GM23338 (cell line): ENCODE measurements around the gene ROBO1. TPM values are rescaled to one million over a fixed set of nuclear protein-coding genes. Genes with fewer than 3 reads are reported as not detected.

Source experiments
- ATAC-seq: fragments of 200-7000 bp; cut with Tn5 transposase; 3 replicates; pipeline ENCODE4 v1.9.1; 2020
- DNase-seq: peaks from one replicate; pipeline ENCODE4 v3.0.0-alpha.2; 2015; ENCODE audit warnings: low spot score
- H2AFZ ChIP-seq: fragments of 200-600 bp; sonication (generic); 2 replicates; pipeline ENCODE4 v1.8.0; 2016; ENCODE audit warnings: antibody characterized with exemption, mild to moderate bottlenecking, moderate library complexity
- H3F3A ChIP-seq: fragments of 200-600 bp; sonication (generic); replicated peaks from 2 replicates; pipeline ENCODE4 v1.8.0; 2017; ENCODE audit warnings: antibody characterized with exemption, mixed run types, low read depth
- H3K27ac ChIP-seq: fragments of 200-600 bp; sonication (generic); 2 replicates; pipeline ENCODE4 v1.6.1; 2016; ENCODE audit warnings: low read depth
- H3K27me3 ChIP-seq: fragments of 200-600 bp; sonication (generic); 2 replicates; pipeline ENCODE4 v1.8.0; 2016; ENCODE audit warnings: mild to moderate bottlenecking, mixed run types, moderate library complexity; ENCODE audit not compliant: insufficient read depth
- H3K36me3 ChIP-seq: fragments of 200-600 bp; sonication (generic); 2 replicates; pipeline ENCODE4 v1.8.0; 2016; ENCODE audit warnings: mild to moderate bottlenecking; ENCODE audit not compliant: insufficient read depth
- H3K4me1 ChIP-seq: fragments of 200-600 bp; sonication (generic); 2 replicates; pipeline ENCODE4 v1.8.0; 2016; ENCODE audit warnings: mild to moderate bottlenecking, moderate library complexity; ENCODE audit not compliant: insufficient read depth
- H3K4me2 ChIP-seq: fragments of 200-600 bp; sonication (generic); 2 replicates; pipeline ENCODE4 v1.7.1; 2017; ENCODE audit warnings: mixed run types
- H3K4me3 ChIP-seq: fragments of 200-600 bp; sonication (generic); 2 replicates; pipeline ENCODE4 v1.6.1; 2016; ENCODE audit warnings: mixed run types
- H3K79me2 ChIP-seq: fragments of 200-600 bp; sonication (generic); replicated peaks from 2 replicates; pipeline ENCODE4 v1.8.0; 2017; ENCODE audit warnings: mild to moderate bottlenecking; ENCODE audit not compliant: insufficient read depth
- H3K9me2 ChIP-seq: fragments of 200-600 bp; sonication (generic); 2 replicates; pipeline ENCODE4 v1.8.0; 2017; ENCODE audit not compliant: insufficient read depth
- H4K20me1 ChIP-seq: fragments of 200-600 bp; sonication (generic); replicated peaks from 2 replicates; pipeline ENCODE4 v1.8.0; 2017; ENCODE audit warnings: mild to moderate bottlenecking; ENCODE audit not compliant: insufficient read depth
- H3K27ac Mint-ChIP-seq: 2 replicates; pipeline ENCODE4 v1.8.0; 2020; ENCODE audit warnings: inconsistent platforms, mild to moderate bottlenecking, moderate library complexity, mixed read lengths
- H3K27me3 Mint-ChIP-seq: 3 replicates; pipeline ENCODE4 v1.8.0; 2022; ENCODE audit warnings: low read depth, mild to moderate bottlenecking, moderate library complexity, mixed read lengths, inconsistent platforms; ENCODE audit not compliant: insufficient read depth, poor library complexity
- H3K36me3 Mint-ChIP-seq: 3 replicates; pipeline ENCODE4 v1.8.0; 2021; ENCODE audit warnings: low read depth, mild to moderate bottlenecking, inconsistent platforms, moderate library complexity, mixed read lengths
- H3K4me1 Mint-ChIP-seq: 3 replicates; pipeline ENCODE4 v1.8.0; 2020; ENCODE audit warnings: mild to moderate bottlenecking, inconsistent platforms, mixed read lengths
- H3K4me3 Mint-ChIP-seq: 3 replicates; pipeline ENCODE4 v1.8.0; 2021; ENCODE audit warnings: moderate library complexity, mild to moderate bottlenecking, inconsistent platforms, mixed read lengths
- H3K9me3 Mint-ChIP-seq: 3 replicates; pipeline ENCODE4 v1.8.0; 2020; ENCODE audit warnings: moderate library complexity, mild to moderate bottlenecking, inconsistent platforms, mixed read lengths
- EZH2 ChIP-seq: fragments of 200-600 bp; sonication (generic); IDR thresholded peaks from one replicate; pipeline ENCODE4 v1.8.0; 2017; ENCODE audit warnings: antibody characterized with exemption, mild to moderate bottlenecking, low read depth; ENCODE audit not compliant: unreplicated experiment
- EZH2phosphoT487 ChIP-seq: fragments of 200-600 bp; sonication (generic); IDR thresholded peaks from one replicate; pipeline ENCODE4 v1.8.1; 2018; ENCODE audit warnings: antibody characterized with exemption; ENCODE audit not compliant: unreplicated experiment
- JUNB ChIP-seq: IDR thresholded peaks from one replicate; pipeline ENCODE4 v1.6.1; 2016; ENCODE audit warnings: antibody characterized with exemption; ENCODE audit not compliant: unreplicated experiment
- STAT1 ChIP-seq: IDR thresholded peaks from one replicate; pipeline ENCODE4 v1.6.1; 2016; ENCODE audit warnings: antibody characterized with exemption; ENCODE audit not compliant: unreplicated experiment
- ZNF331 ChIP-seq: fragments of 250-450 bp; sonication (Bioruptor Pico); IDR thresholded peaks from 2 replicates; pipeline ENCODE4 v1.5.0; 2020; ENCODE audit warnings: low read depth, mild to moderate bottlenecking, moderate library complexity
- polyA plus RNA-seq: library from polyadenylated mRNA; unstranded; fragments of >200 nt; fragmentation: Nextera tagmentation; extraction: Ambion mirVana; gene quantifications from 2 replicates; pipeline ENCODE4 v1.2.1, GENCODE V29; 2016
- total RNA-seq: library from RNA; depleted of rRNA; stranded (reverse); fragments of >200 nt; shearing (Covaris generic); gene quantifications from 2 replicates; pipeline ENCODE4 v1.2.3, GENCODE V29; 2014
- TF ChIP-seq, protein P1 (sequence below): IDR thresholded peaks from 2 replicates; pipeline ENCODE4 v1.6.1; 2016; ENCODE audit warnings: antibody characterized with exemption
- TF ChIP-seq, protein P2 (sequence below): fragments of 250-450 bp; sonication (Bioruptor Pico); IDR thresholded peaks from 2 replicates; pipeline ENCODE4 v1.5.0; 2020; ENCODE audit warnings: mild to moderate bottlenecking, moderate library complexity

The ROBO1 gene
- total and polyA plus RNA-seq, 2 experiments from 2014 or later = 19.2 to 78.3 TPM

DNA sequence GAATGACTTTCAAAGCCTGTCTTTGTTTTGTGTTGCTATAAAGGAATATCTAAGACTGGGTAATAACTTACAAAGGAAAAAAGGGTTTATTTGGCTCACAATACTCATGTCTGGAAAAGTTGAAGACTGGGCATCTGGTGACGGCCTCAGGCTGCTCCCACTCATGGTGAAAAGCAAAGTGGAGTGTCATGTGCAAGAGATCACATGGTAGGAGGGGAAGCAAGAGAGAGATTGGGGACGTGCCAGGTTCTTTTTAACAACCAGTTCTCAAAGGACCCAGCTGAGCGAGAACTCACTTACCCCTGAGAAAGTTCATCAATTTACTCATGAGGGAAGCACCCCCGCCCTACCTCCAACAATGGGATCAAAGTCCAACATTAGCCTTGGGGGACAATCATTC lies 929.4 kb downstream of the ROBO1 start:
- H3K36me3 ChIP-seq = no peaks in the 10 kb centered on the region
- no peaks in the 10 kb centered on the region for H3K9me3 Mint-ChIP-seq
- no peaks in the 10 kb centered on the region for H3K36me3 Mint-ChIP-seq
- H3K4me3 Mint-ChIP-seq = no peak overlapping the region
- ATAC-seq (no peak), DNase-seq (no peak)
- peaks cover 3% of the 10 kb centered on the region for H3K27me3 Mint-ChIP-seq
- H3K79me2 ChIP-seq = peaks cover 7% of the 10 kb centered on the region; the same call in 1 of the 2 replicates
- H3K27ac Mint-ChIP-seq = no peak overlapping the region; the same call in 1 of the 2 replicates
- H4K20me1 ChIP-seq = no peaks in the 10 kb centered on the region
- H3K4me1 ChIP-seq = no peaks in the 10 kb centered on the region
- no peak overlapping the region for H3K4me2 ChIP-seq
- no peak overlapping the region for H3K4me3 ChIP-seq
- peaks cover 2% of the 10 kb centered on the region; the same call in 2 of the 3 replicates for H3K4me1 Mint-ChIP-seq
- no peak overlapping the region for H2AFZ ChIP-seq
- H3F3A ChIP-seq = no peaks in the 10 kb centered on the region
- TF ChIP-seq, protein P1, sequence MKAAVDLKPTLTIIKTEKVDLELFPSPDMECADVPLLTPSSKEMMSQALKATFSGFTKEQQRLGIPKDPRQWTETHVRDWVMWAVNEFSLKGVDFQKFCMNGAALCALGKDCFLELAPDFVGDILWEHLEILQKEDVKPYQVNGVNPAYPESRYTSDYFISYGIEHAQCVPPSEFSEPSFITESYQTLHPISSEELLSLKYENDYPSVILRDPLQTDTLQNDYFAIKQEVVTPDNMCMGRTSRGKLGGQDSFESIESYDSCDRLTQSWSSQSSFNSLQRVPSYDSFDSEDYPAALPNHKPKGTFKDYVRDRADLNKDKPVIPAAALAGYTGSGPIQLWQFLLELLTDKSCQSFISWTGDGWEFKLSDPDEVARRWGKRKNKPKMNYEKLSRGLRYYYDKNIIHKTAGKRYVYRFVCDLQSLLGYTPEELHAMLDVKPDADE = no peak
- TF ChIP-seq STAT1 (no peak), EZH2 (no peak), ZNF331 (CRISPR knock-in tag) (no peak)
- no peak overlapping the region for H3K27ac ChIP-seq
- H3K27me3 ChIP-seq = no peaks in the 10 kb centered on the region
- no peaks in the 10 kb centered on the region for H3K9me2 ChIP-seq

DNA sequence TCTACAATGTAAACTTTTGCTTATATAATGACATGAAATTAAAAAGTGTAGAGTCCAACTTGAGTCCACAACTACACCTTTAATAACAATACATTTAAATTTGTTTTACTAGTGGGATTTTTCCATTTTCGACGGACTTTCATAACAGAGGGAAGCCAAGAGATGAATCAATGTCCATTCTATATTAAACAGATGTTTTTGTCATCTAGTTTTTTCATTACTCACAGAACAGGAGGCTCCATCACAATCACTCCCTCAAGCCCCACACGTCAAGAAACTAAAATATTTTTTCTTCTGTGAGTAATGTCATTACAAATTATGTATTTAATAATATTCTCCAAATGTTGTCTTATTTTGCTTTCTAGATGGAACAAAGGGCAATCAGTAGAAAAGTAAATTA lies 932.9 kb downstream of the ROBO1 start:
- TF ChIP-seq JUNB (no peak), EZH2phosphoT487 (no peak), ZNF331 (CRISPR knock-in tag) (no peak)
- TF ChIP-seq, protein P2, sequence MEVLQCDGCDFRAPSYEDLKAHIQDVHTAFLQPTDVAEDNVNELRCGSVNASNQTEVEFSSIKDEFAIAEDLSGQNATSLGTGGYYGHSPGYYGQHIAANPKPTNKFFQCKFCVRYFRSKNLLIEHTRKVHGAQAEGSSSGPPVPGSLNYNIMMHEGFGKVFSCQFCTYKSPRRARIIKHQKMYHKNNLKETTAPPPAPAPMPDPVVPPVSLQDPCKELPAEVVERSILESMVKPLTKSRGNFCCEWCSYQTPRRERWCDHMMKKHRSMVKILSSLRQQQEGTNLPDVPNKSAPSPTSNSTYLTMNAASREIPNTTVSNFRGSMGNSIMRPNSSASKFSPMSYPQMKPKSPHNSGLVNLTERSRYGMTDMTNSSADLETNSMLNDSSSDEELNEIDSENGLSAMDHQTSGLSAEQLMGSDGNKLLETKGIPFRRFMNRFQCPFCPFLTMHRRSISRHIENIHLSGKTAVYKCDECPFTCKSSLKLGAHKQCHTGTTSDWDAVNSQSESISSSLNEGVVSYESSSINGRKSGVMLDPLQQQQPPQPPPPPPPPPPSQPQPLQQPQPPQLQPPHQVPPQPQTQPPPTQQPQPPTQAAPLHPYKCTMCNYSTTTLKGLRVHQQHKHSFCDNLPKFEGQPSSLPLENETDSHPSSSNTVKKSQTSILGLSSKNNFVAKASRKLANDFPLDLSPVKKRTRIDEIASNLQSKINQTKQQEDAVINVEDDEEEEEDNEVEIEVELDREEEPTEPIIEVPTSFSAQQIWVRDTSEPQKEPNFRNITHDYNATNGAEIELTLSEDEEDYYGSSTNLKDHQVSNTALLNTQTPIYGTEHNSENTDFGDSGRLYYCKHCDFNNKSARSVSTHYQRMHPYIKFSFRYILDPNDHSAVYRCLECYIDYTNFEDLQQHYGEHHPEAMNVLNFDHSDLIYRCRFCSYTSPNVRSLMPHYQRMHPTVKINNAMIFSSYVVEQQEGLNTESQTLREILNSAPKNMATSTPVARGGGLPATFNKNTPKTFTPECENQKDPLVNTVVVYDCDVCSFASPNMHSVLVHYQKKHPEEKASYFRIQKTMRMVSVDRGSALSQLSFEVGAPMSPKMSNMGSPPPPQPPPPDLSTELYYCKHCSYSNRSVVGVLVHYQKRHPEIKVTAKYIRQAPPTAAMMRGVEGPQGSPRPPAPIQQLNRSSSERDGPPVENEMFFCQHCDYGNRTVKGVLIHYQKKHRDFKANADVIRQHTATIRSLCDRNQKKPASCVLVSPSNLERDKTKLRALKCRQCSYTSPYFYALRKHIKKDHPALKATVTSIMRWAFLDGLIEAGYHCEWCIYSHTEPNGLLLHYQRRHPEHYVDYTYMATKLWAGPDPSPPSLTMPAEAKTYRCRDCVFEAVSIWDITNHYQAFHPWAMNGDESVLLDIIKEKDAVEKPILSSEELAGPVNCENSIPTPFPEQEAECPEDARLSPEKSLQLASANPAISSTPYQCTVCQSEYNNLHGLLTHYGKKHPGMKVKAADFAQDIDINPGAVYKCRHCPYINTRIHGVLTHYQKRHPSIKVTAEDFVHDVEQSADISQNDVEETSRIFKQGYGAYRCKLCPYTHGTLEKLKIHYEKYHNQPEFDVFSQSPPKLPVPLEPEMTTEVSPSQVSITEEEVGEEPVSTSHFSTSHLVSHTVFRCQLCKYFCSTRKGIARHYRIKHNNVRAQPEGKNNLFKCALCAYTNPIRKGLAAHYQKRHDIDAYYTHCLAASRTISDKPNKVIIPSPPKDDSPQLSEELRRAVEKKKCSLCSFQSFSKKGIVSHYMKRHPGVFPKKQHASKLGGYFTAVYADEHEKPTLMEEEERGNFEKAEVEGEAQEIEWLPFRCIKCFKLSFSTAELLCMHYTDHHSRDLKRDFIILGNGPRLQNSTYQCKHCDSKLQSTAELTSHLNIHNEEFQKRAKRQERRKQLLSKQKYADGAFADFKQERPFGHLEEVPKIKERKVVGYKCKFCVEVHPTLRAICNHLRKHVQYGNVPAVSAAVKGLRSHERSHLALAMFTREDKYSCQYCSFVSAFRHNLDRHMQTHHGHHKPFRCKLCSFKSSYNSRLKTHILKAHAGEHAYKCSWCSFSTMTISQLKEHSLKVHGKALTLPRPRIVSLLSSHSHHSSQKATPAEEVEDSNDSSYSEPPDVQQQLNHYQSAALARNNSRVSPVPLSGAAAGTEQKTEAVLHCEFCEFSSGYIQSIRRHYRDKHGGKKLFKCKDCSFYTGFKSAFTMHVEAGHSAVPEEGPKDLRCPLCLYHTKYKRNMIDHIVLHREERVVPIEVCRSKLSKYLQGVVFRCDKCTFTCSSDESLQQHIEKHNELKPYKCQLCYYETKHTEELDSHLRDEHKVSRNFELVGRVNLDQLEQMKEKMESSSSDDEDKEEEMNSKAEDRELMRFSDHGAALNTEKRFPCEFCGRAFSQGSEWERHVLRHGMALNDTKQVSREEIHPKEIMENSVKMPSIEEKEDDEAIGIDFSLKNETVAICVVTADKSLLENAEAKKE (CRISPR knock-in tag) = no peak
- H3K27me3 ChIP-seq = no peaks in the 10 kb centered on the region
- H3K4me2 ChIP-seq = no peak overlapping the region
- Mint-ChIP-seq H3K9me3 (no peaks in the 10 kb centered on the region; the same call in 2 of the 3 replicates), H3K36me3 (peaks cover 2% of the 10 kb centered on the region; the same call in 1 of the 3 replicates), H3K4me1 (peaks cover 2% of the 10 kb centered on the region; the same call in 2 of the 3 replicates), H3K27ac (no peak overlapping the region), H3K27me3 (peaks cover 3% of the 10 kb centered on the region), H3K4me3 (no peak overlapping the region)
- ATAC-seq = no peak
- H3K79me2 ChIP-seq = 0 out of 2 replicates have a peak, but pooled peaks cover 7% of the 10 kb centered on the region
- no peak for DNase-seq
- H3K4me3 ChIP-seq = no peak overlapping the region
- no peaks in the 10 kb centered on the region for H3F3A ChIP-seq
- no peak overlapping the region for H2AFZ ChIP-seq
- H4K20me1 ChIP-seq = no peaks in the 10 kb centered on the region
- no peaks in the 10 kb centered on the region for H3K36me3 ChIP-seq
- no peaks in the 10 kb centered on the region for H3K9me2 ChIP-seq
- H3K27ac ChIP-seq = no peak overlapping the region
- no peaks in the 10 kb centered on the region for H3K4me1 ChIP-seq
